NCI-H187 treated with DMSO at 0.1 percent for 48 hours (cell line): ENCODE data around the gene ZSWIM2.
"Not testable (repeated sequence)": the region's sequence is repeated elsewhere in the genome, so short reads cannot be mapped to it uniquely, and the experiment has no call there.

ENCODE experiments used
- DNase-seq: peaks from one replicate; lab custom pipeline; 2025; lab: John Stamatoyannopoulos, UW

The ZSWIM2 gene

GRCh38 chr2:186848873-186849578, at the start of gene ZSWIM2:
Gene ZSWIM2 (minus strand): TSS chr2:186849170. CDS start chr2:186849130, 40 bp downstream.
- DNase-seq: peak; percentile 8

GRCh38 chr2:186896220-186896619, 47.2 kb upstream of the ZSWIM2 start:
- not testable (repeated sequence) for DNase-seq

- no peak for DNase-seq
Measured at GRCh38 chr2:186895451-186895850, 46.5 kb upstream of the ZSWIM2 start.

- DNase-seq: no peak
Measured at GRCh38 chr2:186894478-186894877, 45.5 kb upstream of the ZSWIM2 start.

- DNase-seq: no peak
Measured at GRCh38 chr2:186892821-186893220, 43.9 kb upstream of the ZSWIM2 start.

GRCh38 chr2:186891185-186891621, 42.2 kb upstream of the ZSWIM2 start:
- no peak for DNase-seq

GRCh38 chr2:186889101-186889879, 40.3 kb upstream of the ZSWIM2 start:
- DNase-seq: no peak

- DNase-seq: no peak
Measured at GRCh38 chr2:186887107-186888090, 38.4 kb upstream of the ZSWIM2 start.

GRCh38 chr2:186884587-186884986, 35.6 kb upstream of the ZSWIM2 start:
- DNase-seq: no peak

- no peak for DNase-seq
Measured at GRCh38 chr2:186883666-186884065, 34.7 kb upstream of the ZSWIM2 start.

GRCh38 chr2:186882511-186883071, 33.6 kb upstream of the ZSWIM2 start:
- no peak for DNase-seq

- no peak for DNase-seq
Measured at GRCh38 chr2:186881660-186882059, 32.7 kb upstream of the ZSWIM2 start.

- no peak for DNase-seq
Measured at GRCh38 chr2:186879312-186879711, 30.3 kb upstream of the ZSWIM2 start.

GRCh38 chr2:186874713-186875112, 25.7 kb upstream of the ZSWIM2 start:
- no peak for DNase-seq

- DNase-seq: no peak
Measured at GRCh38 chr2:186871881-186872280, 22.9 kb upstream of the ZSWIM2 start.

- no peak for DNase-seq
Measured at GRCh38 chr2:186868344-186868743, 19.4 kb upstream of the ZSWIM2 start.

- no peak for DNase-seq
Measured at GRCh38 chr2:186862869-186863709, 14.1 kb upstream of the ZSWIM2 start.

- no peak for DNase-seq
Measured at GRCh38 chr2:186855216-186855615, 6.2 kb upstream of the ZSWIM2 start.

- DNase-seq: no peak
Measured at GRCh38 chr2:186853951-186854350, 5.0 kb upstream of the ZSWIM2 start.

- DNase-seq: no peak
Measured at GRCh38 chr2:186852508-186852907, 3.5 kb upstream of the ZSWIM2 start.

- no peak for DNase-seq
Measured at GRCh38 chr2:186842373-186842772, 6.6 kb downstream of the ZSWIM2 start.
